Natural killer cell (primary cell): Measurements from ENCODE around the gene CDKL5. TPM values are rescaled to one million over a fixed set of nuclear protein-coding genes. Genes with fewer than 3 reads are reported as not detected.

Source experiments
- ATAC-seq, 3 donors: fragments of 150-1000 bp in 2 of 3; fragments of 200-7000 bp in 1 of 3; cut with Tn5 transposase; 1 replicate in 1 of 3; 2 replicates in 2 of 3; pipeline ENCODE4 v1.10.0; 2021; ENCODE audit warnings: mild to moderate bottlenecking in 2 of 3, moderate library complexity in 2 of 3
- DNase-seq, 2 donors: peaks; one replicate each; pipeline versions ENCODE4 v3.0.0 to v3.0.0-alpha.2; 2013 to 2021; ENCODE audit warnings: mixed read lengths in 1 of 2
- H3K27ac ChIP-seq: one replicate; pipeline ENCODE4 v1.5.1; 2013; ENCODE audit warnings: mild to moderate bottlenecking, low read length
- H3K27me3 ChIP-seq: one replicate; pipeline ENCODE4 v1.6.1; 2013; ENCODE audit warnings: low read length; ENCODE audit not compliant: control insufficient read depth, insufficient read depth
- H3K36me3 ChIP-seq: one replicate; pipeline ENCODE4 v1.6.1; 2013; ENCODE audit warnings: low read length; ENCODE audit not compliant: control insufficient read depth, insufficient read depth
- H3K4me1 ChIP-seq: one replicate; pipeline ENCODE4 v1.6.1; 2013; ENCODE audit warnings: low read length; ENCODE audit not compliant: control insufficient read depth, insufficient read depth
- H3K4me3 ChIP-seq: one replicate; pipeline ENCODE4 v1.5.1; 2013; ENCODE audit warnings: low read length
- H3K9me3 ChIP-seq: one replicate; pipeline ENCODE4 v1.6.1; 2013; ENCODE audit warnings: low read length; ENCODE audit not compliant: control insufficient read depth, insufficient read depth
- H3K27ac Mint-ChIP-seq, 2 donors: one replicate each; pipeline ENCODE4 v1.8.0; 2022; ENCODE audit warnings: mild to moderate bottlenecking in 2 of 2, mixed read lengths in 2 of 2, moderate library complexity in 1 of 2
- H3K27me3 Mint-ChIP-seq, 2 donors: one replicate each; pipeline ENCODE4 v1.8.0; 2022; ENCODE audit warnings: low read depth in 2 of 2, mixed read lengths in 2 of 2
- H3K36me3 Mint-ChIP-seq: one replicate; pipeline ENCODE4 v1.8.0; 2022; ENCODE audit warnings: mixed read lengths
- H3K4me1 Mint-ChIP-seq, 2 donors: one replicate each; pipeline ENCODE4 v1.8.0; 2022; ENCODE audit warnings: mixed read lengths in 2 of 2
- H3K4me3 Mint-ChIP-seq: one replicate; pipeline ENCODE4 v1.8.0; 2022; ENCODE audit warnings: mild to moderate bottlenecking, moderate library complexity, mixed read lengths
- H3K9me3 Mint-ChIP-seq, 2 donors: one replicate each; pipeline ENCODE4 v1.8.0; 2022; ENCODE audit warnings: mixed read lengths in 2 of 2
- CTCF ChIP-seq: fragments of 200-600 bp; IDR thresholded peaks from one replicate; pipeline ENCODE4 v1.8.0; 2022; ENCODE audit warnings: antibody characterized with exemption
- WGBS: methylation state at CpG from one replicate; pipeline ENCODE4 v1.1.7; 2013; ENCODE audit warnings: missing lambda C conversion rate; ENCODE audit not compliant: insufficient coverage; 5-methylcytosine and 5-hydroxymethylcytosine counted together
- intact Hi-C: fragments of 100-400 bp; cut with micrococcal nuclease; formaldehyde crosslinking; loops from one replicate; pipeline ENCODE4 v1.14.2; 2022
- total RNA-seq, 4 donors: library from RNA; stranded (reverse); fragments of 120-200 nt in 1 of 4; gene quantifications; one replicate each; pipeline versions ENCODE4 v1.2.3 to v1.2.4, GENCODE V29; 2013 to 2022

CDKL5 gene
- total RNA-seq, 3 donors from 2014 or later (not counting 1 experiment from before 2014, with no cell fraction given) = 3.4 to 4.3 (median 3.5) TPM

DNA sequence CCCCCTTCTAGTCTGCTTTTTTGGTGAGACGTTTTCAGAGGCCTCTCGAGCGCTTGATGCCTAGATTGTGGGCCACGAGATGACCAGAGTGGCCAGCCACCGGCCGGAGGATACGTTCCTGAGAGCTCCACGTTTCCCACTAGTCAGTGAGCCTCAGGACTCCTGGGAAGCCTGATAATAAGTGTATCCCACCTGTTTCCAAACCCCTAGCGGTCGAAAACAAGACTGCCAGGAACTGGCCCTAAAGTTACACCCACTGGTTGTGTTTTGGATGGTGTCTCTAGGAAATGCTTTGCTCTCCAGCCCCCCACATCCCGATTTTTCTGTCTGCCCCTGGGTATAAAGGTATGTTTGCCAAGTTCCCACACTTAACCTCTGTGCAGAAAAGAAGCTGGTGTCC is 251.1 kb downstream of the CDKL5 start:
- H3K27ac ChIP-seq = no peak overlapping the region
- no peaks in the 10 kb centered on the region for H3K9me3 ChIP-seq
- H3K4me3 Mint-ChIP-seq = peak overlapping the region; percentile 35
- H3K27ac Mint-ChIP-seq = peak overlapping the region; percentile 1 to 87
- no peak overlapping the region for H3K4me3 ChIP-seq
- WGBS = 91% methylated on average over 9 of the region's 11 CpGs
- intact Hi-C loops = loop anchor here (5.0 to 10.0 kb wide), 3 partner anchors 211 to 668 kb away; partner anchors contain the start of genes CDKL5 and PDHA1
- no peaks in the 10 kb centered on the region for H3K27me3 ChIP-seq
- H3K9me3 Mint-ChIP-seq = no peaks in the 10 kb centered on the region
- peaks cover 20% of the 10 kb centered on the region for H3K4me1 ChIP-seq
- no peaks in the 10 kb centered on the region for H3K36me3 ChIP-seq
- no peak for ATAC-seq
- H3K4me1 Mint-ChIP-seq = peaks cover 4 to 26% of the 10 kb centered on the region in 2 donors
- H3K36me3 Mint-ChIP-seq = no peaks in the 10 kb centered on the region
- no peaks in the 10 kb centered on the region for H3K27me3 Mint-ChIP-seq
- no peak for TF ChIP-seq CTCF
- DNase-seq = peak in 1 of 2 donors; percentile 2

- Mint-ChIP-seq H3K9me3 (no peaks in the 10 kb centered on the region), H3K4me3 (peak overlapping the region; percentile 18), H3K4me1 (peaks cover 4 to 26% of the 10 kb centered on the region in 2 donors), H3K27ac (peak overlapping the region; percentile 1 to 62), H3K36me3 (no peaks in the 10 kb centered on the region), H3K27me3 (no peaks in the 10 kb centered on the region)
- no peak overlapping the region for H3K4me3 ChIP-seq
- H3K27me3 ChIP-seq = no peaks in the 10 kb centered on the region
- no peak overlapping the region for H3K27ac ChIP-seq
- no peaks in the 10 kb centered on the region for H3K36me3 ChIP-seq
- TF ChIP-seq CTCF = no peak
- H3K4me1 ChIP-seq = peaks cover 20% of the 10 kb centered on the region
- ATAC-seq = no peak
- no peaks in the 10 kb centered on the region for H3K9me3 ChIP-seq
- no peak for DNase-seq
- WGBS = 44% methylated on average over 13 of the region's 17 CpGs
- intact Hi-C loops = loop anchor here (5.0 to 10.0 kb wide), 3 partner anchors 210 to 667 kb away; partner anchors contain the start of genes CDKL5 and PDHA1
These were observed 251.9 kb downstream of the CDKL5 start for GRCh38 chrX:18677161-18677869.

GRCh38 chrX:18681996-18682395 is 256.6 kb downstream of the CDKL5 start:
- H3K36me3 ChIP-seq = no peaks in the 10 kb centered on the region
- H3K27me3 ChIP-seq = no peaks in the 10 kb centered on the region
- no peaks in the 10 kb centered on the region for H3K36me3 Mint-ChIP-seq
- no peak for DNase-seq
- H3K4me3 ChIP-seq = no peak overlapping the region
- WGBS = 91% methylated on average over 5 of the region's 6 CpGs
- no peak overlapping the region for H3K27ac ChIP-seq
- intact Hi-C loops = no loop called here
- no peak overlapping the region for H3K27ac Mint-ChIP-seq
- no peak for TF ChIP-seq CTCF
- H3K9me3 Mint-ChIP-seq = no peaks in the 10 kb centered on the region
- peaks cover 8% of the 10 kb centered on the region for H3K4me1 ChIP-seq
- ATAC-seq = no peak
- H3K4me3 Mint-ChIP-seq = no peak overlapping the region
- peaks cover 0 to 15% of the 10 kb centered on the region in 2 donors for H3K4me1 Mint-ChIP-seq
- H3K9me3 ChIP-seq = no peaks in the 10 kb centered on the region
- peaks cover 3 to 5% of the 10 kb centered on the region in 2 donors for H3K27me3 Mint-ChIP-seq
